Medulla oblongata (tissue), 1 donor: ENCODE measurements around the gene HDAC5.
A peak's percentile ranks its signal among the peaks of the same experiment; 100 is the strongest.

ENCODE experiments used
- DNase-seq: peaks from one replicate; pipeline ENCODE4 v3.0.0-alpha.2; 2015; ENCODE audit errors: extremely low spot score

Gene HDAC5

DNA sequence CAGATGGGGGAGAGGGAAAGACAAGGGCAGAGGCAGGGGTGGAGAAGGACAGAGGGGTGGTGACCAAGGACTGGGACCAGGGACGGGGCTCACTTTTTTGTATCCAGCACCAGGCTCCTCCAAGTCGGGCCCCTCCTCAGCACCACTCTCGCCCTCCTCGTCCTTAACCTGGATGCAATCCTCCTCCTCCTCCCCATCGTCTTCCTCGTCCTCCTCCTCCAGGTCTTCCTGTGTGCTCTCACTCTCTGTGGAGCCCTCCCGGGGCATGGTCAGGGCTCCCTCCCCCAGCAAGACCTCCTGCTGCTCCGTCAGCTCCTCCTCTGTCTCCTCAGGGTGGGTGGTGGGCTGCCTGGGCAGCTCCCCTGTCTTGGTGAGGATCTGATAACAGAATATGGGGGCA lies 36.1 kb downstream of the HDAC5 start:
- no peak for DNase-seq

GRCh38 chr17:44086364-44087311 lies 36.8 kb downstream of the HDAC5 start:
- DNase-seq: no peak

DNA sequence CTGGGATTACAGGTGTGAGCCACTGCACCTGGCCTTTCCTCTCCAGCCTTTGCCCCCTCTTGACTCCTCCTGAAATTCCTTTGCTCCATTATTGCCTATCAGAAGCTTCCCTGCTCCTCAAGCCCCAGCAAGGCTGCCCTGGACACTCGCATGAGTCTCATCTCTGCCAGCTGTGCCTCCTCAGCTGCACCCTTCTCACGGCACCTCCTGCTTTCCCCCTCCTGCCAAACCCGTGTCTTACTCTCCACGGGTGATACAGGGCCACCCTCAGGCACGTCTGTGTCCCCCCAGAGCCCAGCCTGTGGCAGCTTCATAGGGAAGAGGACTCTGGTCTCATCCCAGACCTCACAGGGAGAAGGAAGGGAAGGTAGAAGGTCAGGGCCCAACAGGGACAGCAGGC lies 37.5 kb downstream of the HDAC5 start:
- DNase-seq: no peak

- DNase-seq: no peak
These were observed 38.5 kb downstream of the HDAC5 start for GRCh38 chr17:44084921-44085320.

DNA sequence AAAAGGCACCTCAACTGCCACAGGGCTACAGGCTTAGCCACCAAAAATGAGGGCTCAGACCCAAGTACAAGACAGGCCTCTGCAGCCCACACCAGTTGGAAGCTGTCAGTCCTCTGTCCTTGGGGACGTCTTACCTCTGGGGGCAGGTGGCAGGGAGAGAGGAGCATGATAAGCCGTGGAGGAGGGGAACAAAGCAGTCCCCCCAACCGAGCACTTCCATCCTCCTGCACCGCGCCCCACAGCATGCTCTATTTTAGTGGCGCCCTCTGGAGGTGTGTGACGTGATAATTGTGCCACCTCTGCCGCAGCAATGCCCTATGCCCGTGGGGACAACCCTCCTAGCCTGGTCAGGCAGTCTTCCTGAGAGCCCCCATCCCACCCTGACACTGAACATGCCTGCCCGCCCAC lies 39.3 kb downstream of the HDAC5 start:
- DNase-seq: no peak

DNA sequence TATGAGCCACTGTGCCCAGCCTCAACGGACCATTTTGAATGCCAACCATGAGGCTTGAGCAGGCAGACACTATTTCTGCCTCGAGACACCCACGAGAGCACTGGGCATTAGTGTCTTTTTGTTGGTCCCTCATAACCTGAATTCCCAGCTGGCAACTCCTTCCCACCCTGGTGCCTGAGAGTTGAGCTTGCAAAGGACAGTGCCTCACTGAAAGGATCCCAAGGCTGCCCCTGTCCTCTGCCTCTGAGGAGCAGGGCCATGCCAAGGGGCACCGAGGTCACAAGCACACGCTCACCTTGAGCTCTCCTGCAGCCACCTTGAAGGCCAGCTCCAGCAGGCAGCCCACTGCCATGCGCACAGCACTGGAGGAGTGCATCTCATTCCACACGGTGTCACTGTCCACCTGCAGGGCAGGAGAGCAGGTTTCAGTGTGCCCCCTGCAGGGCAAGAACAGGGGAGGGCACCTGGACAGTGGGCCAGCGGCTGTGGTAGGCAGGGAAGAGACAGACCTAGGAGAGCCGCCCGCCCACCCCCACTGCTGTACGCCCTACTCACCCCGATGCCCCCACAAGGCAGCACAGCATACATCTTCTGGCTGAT lies 40.1 kb downstream of the HDAC5 start:
- DNase-seq: no peak

GRCh38 chr17:44082256-44082927 lies 41.0 kb downstream of the HDAC5 start:
- no peak for DNase-seq

- no peak for DNase-seq
These were observed 41.8 kb downstream of the HDAC5 start for GRCh38 chr17:44081681-44082080.

DNA sequence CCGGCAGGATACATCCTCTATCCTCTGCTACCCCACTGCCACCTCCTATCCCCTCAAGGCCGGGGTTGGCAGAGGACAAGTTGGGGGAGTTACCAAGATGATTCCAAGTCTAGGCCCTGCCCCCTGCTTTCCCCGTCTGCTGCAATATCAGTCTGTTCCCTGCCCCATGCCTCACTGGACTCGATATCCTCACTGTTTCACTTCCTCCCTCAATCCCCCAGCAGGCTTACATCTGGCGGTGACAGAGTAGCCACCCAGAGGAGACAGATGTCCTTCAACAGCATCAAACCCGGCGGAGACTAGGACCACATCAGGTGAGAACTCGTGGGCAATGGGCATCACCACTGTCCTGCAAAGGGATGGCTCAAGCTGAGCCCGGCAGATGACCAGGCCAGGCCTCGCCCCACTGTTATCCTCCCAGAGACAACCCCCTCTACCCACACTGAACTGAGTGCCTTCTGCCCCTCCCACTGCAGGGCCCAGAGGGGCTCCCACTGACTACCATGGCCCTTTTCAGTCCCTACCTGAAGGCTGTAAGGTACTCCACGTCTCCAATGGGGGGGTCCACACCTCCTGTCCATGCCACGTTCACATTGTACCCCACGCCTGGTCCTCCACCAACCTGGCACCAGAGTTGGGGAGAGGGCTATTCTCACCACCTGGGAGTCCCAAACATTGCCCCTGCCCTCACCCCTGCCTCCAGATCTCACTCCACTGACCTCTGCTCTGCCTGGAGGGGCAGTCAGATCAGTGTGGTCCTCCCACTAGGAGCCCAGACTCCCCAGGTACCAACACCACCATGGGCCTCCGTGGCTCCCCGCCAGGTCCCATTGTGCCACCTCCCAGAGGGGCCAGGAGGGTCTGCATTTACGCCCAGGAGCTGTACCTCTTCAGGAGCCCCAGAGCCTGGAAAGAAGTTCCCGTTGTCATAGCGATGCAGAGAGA lies 43.3 kb downstream of the HDAC5 start:
- DNase-seq: no peak

GRCh38 chr17:44078412-44078811 lies 45.0 kb downstream of the HDAC5 start:
- no peak for DNase-seq

- DNase-seq: peak; percentile 47
These were observed 45.9 kb downstream of the HDAC5 start for GRCh38 chr17:44077595-44077909.

- DNase-seq: no peak
These were observed 46.5 kb downstream of the HDAC5 start for GRCh38 chr17:44076716-44077594.

GRCh38 chr17:44075598-44076293 lies 47.7 kb downstream of the HDAC5 start:
- DNase-seq: no peak

- no peak for DNase-seq
These were observed 48.5 kb downstream of the HDAC5 start for GRCh38 chr17:44074911-44075285.

- no peak for DNase-seq
These were observed 49.1 kb downstream of the HDAC5 start for GRCh38 chr17:44074231-44074910.

GRCh38 chr17:44071772-44072171 lies 51.7 kb downstream of the HDAC5 start:
- DNase-seq: no peak

DNA sequence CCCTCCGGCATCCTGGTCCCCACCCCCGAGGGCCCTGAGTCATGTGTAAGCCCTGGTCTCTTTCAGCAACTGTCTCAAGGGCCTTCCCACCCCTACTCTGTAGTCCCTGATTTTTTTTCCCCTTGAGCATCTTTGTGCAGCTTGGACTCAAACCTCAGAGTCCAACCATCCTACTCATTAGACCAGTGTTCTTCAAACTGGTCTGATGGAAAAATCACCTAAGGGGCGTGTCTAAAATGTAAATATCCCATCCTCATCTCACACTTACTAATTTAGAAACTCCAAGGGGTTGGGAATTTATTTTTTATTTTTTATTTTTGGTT lies 52.3 kb downstream of the HDAC5 start:
- no peak for DNase-seq

- DNase-seq: peak; percentile 98
These were observed 52.8 kb downstream of the HDAC5 start, which contains the start of gene G6PC3 for GRCh38 chr17:44070455-44071197. Gene G6PC3 (plus strand): TSS chr17:44070735. CDS start chr17:44070966, 231 bp downstream.

GRCh38 chr17:44069974-44070454 lies 53.4 kb downstream of the HDAC5 start:
- peak; percentile 39 for DNase-seq
